K562 (cell line): ENCODE measurements around the gene SLC36A3. TPM values are rescaled to one million over a fixed set of nuclear protein-coding genes. Genes with fewer than 3 reads are reported as not detected.
A peak's percentile ranks its signal among the peaks of the same experiment; 100 is the strongest.

Source experiments
- COPS2 ChIP-seq: fragments of 450-650 bp; conservative IDR thresholded peaks from 2 replicates; pipeline ENCODE4 v1.6.1; 2016; ENCODE audit warnings: mild to moderate bottlenecking, moderate library complexity
- EGR1 ChIP-seq: fragments of 450-650 bp; conservative IDR thresholded peaks from 2 replicates; pipeline ENCODE4 v1.6.1; 2017; ENCODE audit warnings: mild to moderate bottlenecking
- FOS ChIP-seq: IDR thresholded peaks from 3 replicates; pipeline ENCODE4 v1.6.1; 2011; ENCODE audit not compliant: insufficient read length; ENCODE audit errors: extremely low read depth
- PHF8 ChIP-seq: fragments of 200-600 bp; sonication (generic); IDR thresholded peaks from 2 replicates; pipeline ENCODE4 v1.6.1; 2012; ENCODE audit warnings: mixed run types, mild to moderate bottlenecking, inconsistent platforms, low read length, moderate library complexity, borderline replicate concordance
- SETDB1 ChIP-seq: IDR thresholded peaks from one replicate; pipeline ENCODE4 v1.6.1; 2012; ENCODE audit warnings: low read length, control low read depth, inconsistent platforms
- SIN3A ChIP-seq, 2 experiments: fragments of 150-350 bp in 1 of 2; IDR thresholded peaks; 2 replicates each; pipeline ENCODE4 v1.6.1; 2011 to 2016; ENCODE audit warnings: borderline replicate concordance in 2 of 2, low read depth in 2 of 2, low read length in 2 of 2, mild to moderate bottlenecking in 2 of 2, moderate library complexity in 2 of 2; ENCODE audit not compliant: control insufficient read depth in 1 of 2
- SP2 ChIP-seq: IDR thresholded peaks from 2 replicates; pipeline ENCODE4 v1.6.1; 2011; ENCODE audit warnings: mild to moderate bottlenecking, low read depth, low read length, moderate library complexity; ENCODE audit not compliant: poor library complexity, severe bottlenecking; ENCODE audit errors: extremely low read depth
- TAF7 ChIP-seq: fragments of 450-650 bp; IDR thresholded peaks from 2 replicates; pipeline ENCODE4 v1.6.1; 2016; ENCODE audit warnings: missing genetic modification characterization, missing compliant biosample characterization
- TOE1 ChIP-seq, 2 experiments: fragments of 450-650 bp in 1 of 2; sonication (generic) in 1 of 2; formaldehyde crosslinking in 1 of 2; IDR thresholded peaks; 2 replicates each; pipeline versions ENCODE4 v1.7.1 to v1.8.0; 2016 to 2022; ENCODE audit warnings: borderline replicate concordance in 2 of 2, mild to moderate bottlenecking in 2 of 2, antibody characterized with exemption in 1 of 2, inconsistent platforms in 1 of 2, low read depth in 1 of 2, missing genetic modification reagents in 1 of 2, moderate library complexity in 1 of 2
- ZBTB1 ChIP-seq: sonication (generic); formaldehyde crosslinking; IDR thresholded peaks from 2 replicates; pipeline ENCODE4 v1.8.1; 2023; ENCODE audit warnings: missing genetic modification reagents, low read depth, mild to moderate bottlenecking, borderline replicate concordance
- ZNF695 ChIP-seq: fragments of 450-650 bp; formaldehyde crosslinking; IDR thresholded peaks from 2 replicates; pipeline ENCODE4 v1.4.0; 2020; ENCODE audit warnings: mild to moderate bottlenecking, moderate library complexity
- polyA plus RNA-seq, 8 experiments: library from polyadenylated mRNA; depleted of rRNA in 4 of 8; stranded (reverse) in 5 of 8; unstranded in 3 of 8; fragments of >200 nt; fragmentation: Nextera tagmentation in 2 of 8; fragmentation: Illumina TruSeq in 1 of 8; extraction: Ambion mirVana in 2 of 8; extraction: Trizol in 1 of 8; gene quantifications; 2 replicates each; pipeline versions ENCODE4 v1.2.1 to v1.2.3, GENCODE V29; 2011 to 2014; ENCODE audit warnings: inconsistent platforms in 1 of 8, missing spikeins in 1 of 8
- total RNA-seq, 7 experiments: library from RNA; depleted of rRNA in 6 of 7; stranded (reverse); fragments of >200 nt in 6 of 7; fragmentation: Illumina TruSeq in 2 of 7; extraction: Trizol in 2 of 7; gene quantifications; 2 replicates each; pipeline versions ENCODE4 v1.2.1 to v1.2.3, GENCODE V29; 2011 to 2021; ENCODE audit warnings: low replicate concordance in 1 of 7
- TF ChIP-seq, protein P1 (sequence below), 2 experiments: fragments of 450-650 bp; conservative IDR thresholded peaks; 2 replicates each; pipeline ENCODE4 v1.6.1; 2017; ENCODE audit warnings: mild to moderate bottlenecking in 2 of 2, moderate library complexity in 2 of 2
- TF ChIP-seq, protein P2 (sequence below): sonication (generic); formaldehyde crosslinking; IDR thresholded peaks from 2 replicates; pipeline ENCODE4 v1.8.0; 2022; ENCODE audit warnings: mild to moderate bottlenecking, missing genetic modification reagents
- TF ChIP-seq, protein P3 (sequence below): IDR thresholded peaks from 2 replicates; pipeline ENCODE4 v1.6.1; 2011; ENCODE audit warnings: borderline replicate concordance, low read depth, mild to moderate bottlenecking, moderate library complexity, low read length; ENCODE audit not compliant: insufficient read depth, poor library complexity, severe bottlenecking
- TF ChIP-seq, protein P4 (sequence below): fragments of 250-450 bp; sonication (Bioruptor Pico); IDR thresholded peaks from 2 replicates; pipeline ENCODE4 v1.4.0; 2020; ENCODE audit warnings: borderline replicate concordance
- TF ChIP-seq, protein P5 (sequence below): fragments of 450-650 bp; IDR thresholded peaks from 2 replicates; pipeline ENCODE4 v1.6.1; 2014; ENCODE audit warnings: low read depth, mild to moderate bottlenecking, moderate library complexity, borderline replicate concordance

The SLC36A3 gene
- total and polyA plus RNA-seq, 9 of the 15 experiments (the other 6 are each of a cell fraction or from before 2014, with no cell fraction given): not detected

DNA sequence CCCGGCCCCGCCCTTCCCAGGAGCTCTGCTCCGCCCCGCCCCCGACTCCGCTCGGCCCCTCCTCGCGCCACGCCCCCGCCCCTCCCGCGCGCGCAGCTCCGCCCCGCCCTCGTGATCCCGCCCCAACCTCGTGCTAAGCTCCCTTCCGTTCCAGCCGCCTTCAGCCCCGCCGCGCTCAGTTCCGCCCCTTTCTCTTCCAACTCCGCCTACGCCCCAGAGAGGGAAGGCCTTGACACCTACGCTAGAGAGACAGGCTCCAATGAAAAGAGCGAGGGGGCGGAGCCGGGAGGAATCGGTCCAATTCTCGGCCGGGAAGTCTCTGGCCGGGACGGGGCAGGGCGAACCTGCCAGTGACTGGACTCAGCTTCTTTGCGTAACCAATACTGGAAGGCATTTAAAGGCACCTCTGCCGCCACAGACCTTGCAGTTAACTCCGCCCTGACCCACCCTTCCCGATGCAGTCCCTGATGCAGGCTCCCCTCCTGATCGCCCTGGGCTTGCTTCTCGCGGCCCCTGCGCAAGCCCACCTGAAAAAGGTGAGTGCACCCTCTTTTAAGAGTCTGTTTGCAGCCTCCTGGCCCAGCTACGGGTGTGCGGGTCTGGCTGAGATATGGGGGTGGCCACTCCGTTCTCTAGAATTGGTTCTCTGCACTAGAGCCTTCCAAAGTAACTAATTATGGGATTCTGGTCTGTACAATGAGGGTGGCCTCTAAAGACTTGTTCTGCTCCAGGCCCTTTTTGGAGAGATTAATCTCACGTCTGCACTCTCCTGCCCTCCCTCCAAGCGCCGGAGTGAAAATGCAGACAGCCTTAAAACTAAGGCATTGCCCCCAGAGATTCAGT is 50.6 kb downstream of the SLC36A3 start, which contains the start of gene GM2A (continued):
- TF ChIP-seq PHF8 (peak; percentile 56; the same call in 1 of the 2 replicates), TOE1 (IDR thresholded peaks at IDR 0.05; ENCODE audit: borderline replicate concordance) (0 out of 2 replicates have a peak, but pooled peaks have one; percentile 13), TOE1 (CRISPR knock-in tag; IDR thresholded peaks at IDR 0.05; ENCODE audit: borderline replicate concordance, low read depth) (no peak), SIN3A (IDR thresholded peaks at IDR 0.05; ENCODE audit: borderline replicate concordance in 2 of 2, control insufficient read depth in 1 of 2, low read depth in 2 of 2, low read length in 2 of 2) (peak; percentile 19 to 33; a peak in 1 of 4 replicates), FOS (peak; percentile 60), COPS2 (no peak), TAF7 (0 out of 2 replicates have a peak, but pooled peaks have one; percentile 39), EGR1 (peak; percentile 96), SP2 (peak; percentile 31), ZBTB1 (no peak), SETDB1 (peak; percentile 52), ZNF695 (CRISPR knock-in tag) (no peak)
- TF ChIP-seq, protein P1, sequence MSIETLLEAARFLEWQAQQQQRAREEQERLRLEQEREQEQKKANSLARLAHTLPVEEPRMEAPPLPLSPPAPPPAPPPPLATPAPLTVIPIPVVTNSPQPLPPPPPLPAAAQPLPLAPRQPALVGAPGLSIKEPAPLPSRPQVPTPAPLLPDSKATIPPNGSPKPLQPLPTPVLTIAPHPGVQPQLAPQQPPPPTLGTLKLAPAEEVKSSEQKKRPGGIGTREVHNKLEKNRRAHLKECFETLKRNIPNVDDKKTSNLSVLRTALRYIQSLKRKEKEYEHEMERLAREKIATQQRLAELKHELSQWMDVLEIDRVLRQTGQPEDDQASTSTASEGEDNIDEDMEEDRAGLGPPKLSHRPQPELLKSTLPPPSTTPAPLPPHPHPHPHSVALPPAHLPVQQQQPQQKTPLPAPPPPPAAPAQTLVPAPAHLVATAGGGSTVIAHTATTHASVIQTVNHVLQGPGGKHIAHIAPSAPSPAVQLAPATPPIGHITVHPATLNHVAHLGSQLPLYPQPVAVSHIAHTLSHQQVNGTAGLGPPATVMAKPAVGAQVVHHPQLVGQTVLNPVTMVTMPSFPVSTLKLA (conservative IDR thresholded peaks at IDR 0.05): peak in 1 of 2 experiments; percentile 58; a peak in 2 of 4 replicates
- TF ChIP-seq, protein P2, sequence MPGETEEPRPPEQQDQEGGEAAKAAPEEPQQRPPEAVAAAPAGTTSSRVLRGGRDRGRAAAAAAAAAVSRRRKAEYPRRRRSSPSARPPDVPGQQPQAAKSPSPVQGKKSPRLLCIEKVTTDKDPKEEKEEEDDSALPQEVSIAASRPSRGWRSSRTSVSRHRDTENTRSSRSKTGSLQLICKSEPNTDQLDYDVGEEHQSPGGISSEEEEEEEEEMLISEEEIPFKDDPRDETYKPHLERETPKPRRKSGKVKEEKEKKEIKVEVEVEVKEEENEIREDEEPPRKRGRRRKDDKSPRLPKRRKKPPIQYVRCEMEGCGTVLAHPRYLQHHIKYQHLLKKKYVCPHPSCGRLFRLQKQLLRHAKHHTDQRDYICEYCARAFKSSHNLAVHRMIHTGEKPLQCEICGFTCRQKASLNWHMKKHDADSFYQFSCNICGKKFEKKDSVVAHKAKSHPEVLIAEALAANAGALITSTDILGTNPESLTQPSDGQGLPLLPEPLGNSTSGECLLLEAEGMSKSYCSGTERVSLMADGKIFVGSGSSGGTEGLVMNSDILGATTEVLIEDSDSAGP: peak; percentile 93
- TF ChIP-seq, protein P3, sequence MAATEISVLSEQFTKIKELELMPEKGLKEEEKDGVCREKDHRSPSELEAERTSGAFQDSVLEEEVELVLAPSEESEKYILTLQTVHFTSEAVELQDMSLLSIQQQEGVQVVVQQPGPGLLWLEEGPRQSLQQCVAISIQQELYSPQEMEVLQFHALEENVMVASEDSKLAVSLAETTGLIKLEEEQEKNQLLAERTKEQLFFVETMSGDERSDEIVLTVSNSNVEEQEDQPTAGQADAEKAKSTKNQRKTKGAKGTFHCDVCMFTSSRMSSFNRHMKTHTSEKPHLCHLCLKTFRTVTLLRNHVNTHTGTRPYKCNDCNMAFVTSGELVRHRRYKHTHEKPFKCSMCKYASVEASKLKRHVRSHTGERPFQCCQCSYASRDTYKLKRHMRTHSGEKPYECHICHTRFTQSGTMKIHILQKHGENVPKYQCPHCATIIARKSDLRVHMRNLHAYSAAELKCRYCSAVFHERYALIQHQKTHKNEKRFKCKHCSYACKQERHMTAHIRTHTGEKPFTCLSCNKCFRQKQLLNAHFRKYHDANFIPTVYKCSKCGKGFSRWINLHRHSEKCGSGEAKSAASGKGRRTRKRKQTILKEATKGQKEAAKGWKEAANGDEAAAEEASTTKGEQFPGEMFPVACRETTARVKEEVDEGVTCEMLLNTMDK: no peak
- TF ChIP-seq, protein P4, sequence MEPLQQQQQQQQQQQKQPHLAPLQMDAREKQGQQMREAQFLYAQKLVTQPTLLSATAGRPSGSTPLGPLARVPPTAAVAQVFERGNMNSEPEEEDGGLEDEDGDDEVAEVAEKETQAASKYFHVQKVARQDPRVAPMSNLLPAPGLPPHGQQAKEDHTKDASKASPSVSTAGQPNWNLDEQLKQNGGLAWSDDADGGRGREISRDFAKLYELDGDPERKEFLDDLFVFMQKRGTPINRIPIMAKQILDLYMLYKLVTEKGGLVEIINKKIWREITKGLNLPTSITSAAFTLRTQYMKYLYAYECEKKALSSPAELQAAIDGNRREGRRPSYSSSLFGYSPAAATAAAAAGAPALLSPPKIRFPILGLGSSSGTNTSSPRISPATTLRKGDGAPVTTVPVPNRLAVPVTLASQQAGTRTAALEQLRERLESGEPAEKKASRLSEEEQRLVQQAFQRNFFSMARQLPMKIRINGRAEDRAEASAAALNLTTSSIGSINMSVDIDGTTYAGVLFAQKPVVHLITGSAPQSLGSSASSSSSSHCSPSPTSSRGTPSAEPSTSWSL: no peak
- TF ChIP-seq, protein P5, sequence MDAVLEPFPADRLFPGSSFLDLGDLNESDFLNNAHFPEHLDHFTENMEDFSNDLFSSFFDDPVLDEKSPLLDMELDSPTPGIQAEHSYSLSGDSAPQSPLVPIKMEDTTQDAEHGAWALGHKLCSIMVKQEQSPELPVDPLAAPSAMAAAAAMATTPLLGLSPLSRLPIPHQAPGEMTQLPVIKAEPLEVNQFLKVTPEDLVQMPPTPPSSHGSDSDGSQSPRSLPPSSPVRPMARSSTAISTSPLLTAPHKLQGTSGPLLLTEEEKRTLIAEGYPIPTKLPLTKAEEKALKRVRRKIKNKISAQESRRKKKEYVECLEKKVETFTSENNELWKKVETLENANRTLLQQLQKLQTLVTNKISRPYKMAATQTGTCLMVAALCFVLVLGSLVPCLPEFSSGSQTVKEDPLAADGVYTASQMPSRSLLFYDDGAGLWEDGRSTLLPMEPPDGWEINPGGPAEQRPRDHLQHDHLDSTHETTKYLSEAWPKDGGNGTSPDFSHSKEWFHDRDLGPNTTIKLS: no peak
